NCI-H146 treated with DMSO at 0.1 percent for 48 hours (cell line): ENCODE data around the gene CCL8.

Source experiments
- DNase-seq: peaks from one replicate; lab custom pipeline; 2025; ENCODE audit not compliant: unreplicated experiment; lab: John Stamatoyannopoulos, UW

CCL8 gene

DNA sequence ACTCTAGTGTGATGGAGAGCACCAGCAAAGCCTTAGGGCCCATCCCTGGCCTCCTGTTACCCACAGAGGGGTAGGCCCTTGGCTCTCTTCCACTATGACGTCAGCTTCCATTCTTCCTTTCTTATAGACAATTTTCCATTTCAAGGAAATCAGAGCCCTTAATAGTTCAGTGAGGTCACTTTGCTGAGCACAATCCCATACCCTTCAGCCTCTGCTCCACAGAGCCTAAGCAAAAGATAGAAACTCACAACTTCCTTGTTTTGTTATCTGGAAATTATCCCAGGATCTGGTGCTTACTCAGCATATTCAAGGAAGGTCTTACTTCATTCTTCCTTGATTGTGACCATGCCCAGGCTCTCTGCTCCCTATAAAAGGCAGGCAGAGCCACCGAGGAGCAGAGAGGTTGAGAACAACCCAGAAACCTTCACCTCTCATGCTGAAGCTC lies at the start of gene CCL8:
Gene CCL8 (plus strand): TSS at position 397 of the 445 bp plus-strand sequence. CDS start 67 bp downstream, outside the sequence.
- DNase-seq: no peak

DNA sequence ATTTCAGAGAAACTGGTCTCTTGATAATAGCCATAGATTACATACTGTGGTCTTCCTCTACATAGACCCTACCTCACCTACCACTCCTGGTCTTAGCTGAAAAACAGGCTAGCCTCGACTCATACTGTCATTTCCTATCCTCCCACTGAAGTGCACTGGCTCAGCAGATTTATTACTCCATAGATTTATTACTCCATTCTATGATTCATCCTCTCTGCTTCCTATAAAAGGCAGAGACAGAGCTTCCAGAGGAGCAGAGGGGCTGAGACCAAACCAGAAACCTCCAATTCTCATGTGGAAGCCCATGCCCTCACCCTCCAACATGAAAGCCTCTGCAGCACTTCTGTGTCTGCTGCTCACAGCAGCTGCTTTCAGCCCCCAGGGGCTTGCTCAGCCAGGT lies 49.3 kb upstream of the CCL8 start, which contains the start of gene CCL7:
Gene CCL7 (plus strand): TSS at position 253 of the 400 bp plus-strand sequence. CDS start 70 bp downstream, at position 323.
- no peak for DNase-seq

DNA sequence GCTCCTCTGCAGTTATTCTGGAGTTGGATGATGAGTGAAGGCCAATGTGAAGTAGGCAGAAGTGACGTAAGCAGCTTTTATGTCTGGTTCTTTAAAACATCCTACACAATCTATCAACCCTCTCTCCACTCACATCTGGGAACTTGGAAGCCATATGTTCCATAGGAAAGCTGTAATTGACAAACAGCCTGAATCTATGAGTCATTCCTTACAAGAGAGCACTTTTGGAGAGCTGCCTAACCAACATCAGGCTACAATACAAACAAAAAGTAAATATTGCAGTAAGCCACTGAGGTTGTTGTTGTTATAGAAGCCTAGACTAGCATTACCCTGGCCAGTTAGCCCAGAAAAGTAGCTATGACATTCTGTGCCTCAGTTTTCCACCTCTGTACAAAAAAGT lies 43.4 kb upstream of the CCL8 start:
- DNase-seq: no peak

DNA sequence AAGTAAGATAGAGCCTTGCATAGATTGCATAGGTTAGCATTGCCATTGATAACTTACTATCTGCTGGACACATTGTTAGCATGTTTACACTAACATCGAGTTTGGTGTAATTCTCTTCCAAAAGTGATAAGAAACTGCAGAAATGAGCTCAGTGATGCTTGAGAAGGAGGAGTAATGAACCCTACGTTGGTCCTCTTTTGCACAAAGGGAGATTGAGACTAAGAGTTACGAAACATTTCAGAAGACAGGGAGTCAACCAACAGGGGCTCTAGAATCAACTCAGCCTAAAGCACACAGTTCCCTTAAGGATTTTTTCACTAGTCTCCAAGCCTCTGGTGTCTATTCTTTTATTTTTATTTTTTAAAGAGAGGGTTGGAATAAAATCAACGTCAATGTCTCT lies 42.4 kb upstream of the CCL8 start:
- no peak for DNase-seq

DNA sequence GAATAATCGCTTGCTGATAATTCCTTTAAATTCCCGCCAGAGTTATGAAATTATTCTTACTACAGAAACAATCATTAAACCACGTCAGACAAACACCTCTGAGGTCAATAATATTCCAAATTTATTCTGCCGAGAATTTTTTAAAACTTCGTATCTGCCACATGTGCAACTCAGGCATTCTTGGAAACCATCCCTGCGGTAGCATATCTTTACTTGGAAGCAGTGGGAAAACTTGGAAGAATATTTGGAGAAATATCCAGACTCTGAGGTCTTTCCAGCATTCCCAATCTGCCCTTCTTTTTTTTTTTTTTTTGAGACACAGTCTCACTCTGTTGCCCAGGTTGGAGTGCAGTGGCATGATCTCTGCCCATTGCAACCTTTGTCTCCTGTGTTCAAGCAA lies 35.7 kb upstream of the CCL8 start:
- DNase-seq: no peak

DNA sequence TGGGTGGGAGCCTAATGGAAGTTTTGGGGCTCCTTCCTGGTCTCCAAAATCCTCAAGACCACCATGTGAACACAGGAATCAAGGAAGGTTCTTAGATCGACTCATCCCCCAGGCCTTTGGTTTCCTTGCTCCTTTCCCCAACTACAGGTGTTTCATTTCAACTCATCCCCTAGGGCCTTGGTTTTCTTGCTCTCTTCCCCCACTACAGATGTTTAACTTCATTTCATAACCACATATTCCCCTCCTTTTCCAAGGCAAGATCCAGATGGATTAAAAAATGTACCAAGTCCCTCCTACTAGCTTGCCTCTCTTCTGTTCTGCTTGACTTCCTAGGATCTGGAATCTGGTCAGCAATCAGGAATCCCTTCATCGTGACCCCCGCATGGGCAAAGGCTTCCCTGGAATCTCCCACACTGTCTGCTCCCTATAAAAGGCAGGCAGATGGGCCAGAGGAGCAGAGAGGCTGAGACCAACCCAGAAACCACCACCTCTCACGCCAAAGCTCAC lies 33.9 kb upstream of the CCL8 start, which contains the start of gene CCL11:
Gene CCL11 (plus strand): TSS at position 457 of the 507 bp plus-strand sequence. CDS start 67 bp downstream, outside the sequence.
- DNase-seq: no peak

DNA sequence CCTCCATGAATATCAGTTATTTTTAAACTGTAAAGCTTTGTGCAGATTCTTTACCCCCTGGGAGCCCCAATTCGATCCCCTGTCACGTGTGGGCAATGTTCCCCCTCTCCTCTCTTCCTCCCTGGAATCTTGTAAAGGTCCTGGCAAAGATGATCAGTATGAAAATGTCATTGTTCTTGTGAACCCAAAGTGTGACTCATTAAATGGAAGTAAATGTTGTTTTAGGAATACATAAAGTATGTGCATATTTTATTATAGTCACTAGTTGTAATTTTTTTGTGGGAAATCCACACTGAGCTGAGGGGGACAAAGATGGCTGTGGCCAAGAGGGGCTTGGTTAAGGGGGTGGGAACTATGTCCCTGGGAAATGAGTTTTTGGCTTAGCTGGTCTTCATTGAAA lies 31.4 kb upstream of the CCL8 start:
- DNase-seq: no peak

DNA sequence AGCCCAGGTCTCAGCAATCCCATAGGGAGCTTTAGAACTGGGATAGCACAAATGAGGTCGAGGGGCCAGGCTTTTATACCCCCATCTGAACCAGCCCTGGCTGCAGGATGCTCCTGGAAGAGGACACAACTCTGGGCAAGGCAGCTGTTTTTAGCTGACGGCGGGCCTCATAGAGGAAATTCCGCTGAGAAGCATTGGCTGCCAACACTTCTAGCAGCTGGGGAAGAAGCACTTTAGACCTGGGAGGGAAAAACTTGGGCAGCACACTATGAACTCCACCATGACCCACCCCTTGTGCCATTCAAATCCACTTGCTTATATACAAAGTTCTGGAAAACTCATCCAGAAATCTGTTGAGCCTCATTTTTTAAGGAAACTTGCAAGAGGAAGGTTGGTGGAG lies 28.6 kb upstream of the CCL8 start:
- DNase-seq: no peak

DNA sequence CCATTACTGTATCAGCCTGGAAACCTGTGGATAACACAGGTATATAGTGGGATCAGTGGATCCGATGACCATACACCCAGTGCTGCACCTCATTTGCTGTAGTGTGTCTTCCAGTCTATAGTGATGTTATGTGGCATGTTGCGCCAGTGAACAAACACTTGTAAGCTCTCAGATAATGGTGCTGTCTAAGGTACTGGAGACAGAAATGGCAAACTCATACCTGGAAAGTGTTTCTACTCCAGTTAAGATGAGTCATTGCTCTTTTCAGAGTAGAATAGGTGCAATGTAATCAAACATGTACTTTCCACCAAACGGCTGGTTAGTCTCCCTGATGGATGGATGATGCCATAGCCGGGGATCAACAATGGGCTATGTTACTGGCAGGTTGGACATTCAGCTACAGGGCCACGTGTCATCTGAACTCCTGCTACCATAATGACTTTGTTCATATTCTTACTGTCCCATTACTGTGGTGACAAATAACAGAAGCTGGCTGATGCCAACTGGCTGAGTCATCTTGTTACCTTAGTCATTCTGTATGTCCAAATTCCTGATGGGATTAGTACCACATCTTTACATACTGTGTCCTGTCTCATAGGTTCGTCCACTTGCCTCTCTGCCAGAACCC lies 27.4 kb upstream of the CCL8 start:
- no peak for DNase-seq

DNA sequence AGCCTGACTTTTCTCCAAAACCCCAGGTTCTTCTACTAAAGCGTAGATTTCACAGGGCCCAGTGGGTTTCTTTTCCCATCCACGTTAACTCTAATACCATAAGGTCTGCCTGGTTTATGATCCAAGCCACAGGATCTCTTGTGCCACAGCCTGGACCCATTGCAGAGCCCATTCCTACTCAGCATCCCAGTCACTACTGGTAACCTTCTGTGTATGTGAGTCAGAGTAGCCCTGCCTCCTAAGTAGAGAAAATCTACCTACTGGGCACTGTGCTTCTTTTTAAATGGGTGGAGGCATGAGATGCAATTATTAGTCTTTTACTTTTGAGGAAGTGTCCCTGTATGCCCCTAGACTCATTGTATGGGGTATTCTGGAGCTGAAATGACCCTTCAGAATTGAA lies 20.2 kb upstream of the CCL8 start:
- DNase-seq: no peak

DNA sequence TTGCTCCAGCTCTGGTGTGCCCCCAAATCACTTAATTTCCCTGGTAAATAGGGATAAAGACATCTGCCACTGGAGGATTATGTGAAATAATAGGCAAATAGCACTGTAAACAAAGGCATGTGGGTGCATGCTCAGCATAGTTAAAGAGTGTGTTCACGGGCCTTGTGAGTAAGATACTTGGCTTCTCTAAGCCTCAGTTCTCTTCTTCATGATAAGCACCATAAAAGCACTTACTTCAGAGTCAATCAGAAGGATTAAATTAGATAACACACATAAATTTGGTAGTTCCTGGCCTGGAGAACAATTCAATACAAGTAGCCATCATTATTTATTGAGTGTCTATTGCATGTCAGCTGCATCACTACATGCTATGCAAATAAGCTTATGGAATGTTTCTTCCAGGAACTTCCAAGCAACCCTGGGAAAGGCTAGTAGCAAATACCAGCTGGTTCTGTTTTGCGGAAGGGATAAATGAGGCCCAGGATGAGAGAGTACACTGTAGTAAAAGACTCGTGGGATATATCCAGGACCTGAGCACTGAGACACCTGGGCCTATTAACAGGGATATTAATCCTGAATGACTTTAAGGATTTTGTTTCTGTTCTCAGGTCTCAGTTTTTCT lies 19.2 kb upstream of the CCL8 start:
- no peak for DNase-seq

DNA sequence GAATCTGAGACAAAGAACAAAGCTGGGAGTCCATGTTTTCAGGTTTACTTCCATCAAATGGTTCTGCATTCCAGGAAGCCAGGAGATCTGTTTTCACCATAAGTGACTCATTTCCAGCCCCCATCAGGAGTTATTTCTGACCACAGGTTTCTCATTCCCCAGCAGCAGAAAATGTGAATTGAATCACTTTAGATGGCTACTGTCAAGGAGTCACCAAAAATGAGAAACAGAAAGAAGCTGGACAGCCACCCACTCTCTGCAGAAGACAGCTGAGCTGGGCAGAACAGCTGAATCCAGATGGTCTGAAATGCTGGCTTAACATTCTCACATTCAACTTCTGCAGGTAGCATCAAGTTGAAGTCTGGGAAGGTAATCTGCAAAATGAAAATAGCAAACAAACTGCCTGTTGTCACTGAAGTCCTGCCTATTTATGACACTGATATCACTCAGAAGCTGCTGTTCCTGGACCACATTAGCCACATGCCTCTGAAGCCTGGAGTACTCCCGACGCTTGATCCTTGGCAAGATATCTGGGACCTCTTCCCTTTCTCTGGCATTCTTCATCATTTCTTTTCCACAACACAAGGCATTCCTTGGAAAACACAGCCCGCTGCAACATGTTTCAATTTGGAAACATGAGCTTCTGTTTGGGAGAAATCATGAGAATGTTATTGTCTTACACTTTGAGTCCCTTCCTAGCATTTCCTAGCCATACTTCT lies 18.4 kb upstream of the CCL8 start:
- no peak for DNase-seq

DNA sequence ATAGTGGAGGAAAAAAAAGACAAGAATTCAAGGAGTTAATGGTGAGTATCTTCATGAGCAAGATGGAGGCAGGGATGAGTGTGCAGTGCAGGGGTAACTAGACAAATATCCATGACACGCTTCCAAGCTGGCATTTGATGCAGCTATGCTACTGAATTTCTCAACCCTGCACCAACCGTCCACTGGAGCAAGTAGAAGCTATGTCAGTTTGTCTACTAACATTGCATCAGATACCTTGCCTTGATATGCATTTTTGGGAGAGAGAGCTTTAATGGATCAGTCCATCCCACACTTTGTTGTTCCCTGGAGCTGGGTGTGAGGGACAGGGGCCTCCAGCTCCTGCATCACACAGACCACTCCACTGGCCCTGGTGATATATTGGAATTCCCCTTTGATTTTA lies 17.2 kb upstream of the CCL8 start:
- DNase-seq: no peak

DNA sequence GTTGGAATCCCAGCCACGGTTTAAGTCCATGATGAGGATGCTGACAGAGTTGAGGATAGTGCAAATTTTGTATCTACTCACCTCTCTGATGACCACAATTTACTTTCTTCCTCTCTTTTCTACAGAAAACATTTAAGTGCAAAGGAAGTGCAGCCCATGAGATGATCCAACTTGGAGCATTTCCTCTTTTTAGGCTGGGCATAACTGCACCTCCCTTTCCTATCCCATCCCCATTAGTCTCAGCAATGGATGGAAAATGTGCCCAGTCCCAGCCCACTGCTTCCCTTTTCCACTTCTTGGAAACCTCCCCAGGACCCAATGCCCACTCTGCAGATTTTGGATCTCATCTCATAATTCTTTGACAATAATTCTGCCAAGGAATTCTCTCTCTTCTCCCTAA lies 16.6 kb upstream of the CCL8 start:
- DNase-seq: no peak

DNA sequence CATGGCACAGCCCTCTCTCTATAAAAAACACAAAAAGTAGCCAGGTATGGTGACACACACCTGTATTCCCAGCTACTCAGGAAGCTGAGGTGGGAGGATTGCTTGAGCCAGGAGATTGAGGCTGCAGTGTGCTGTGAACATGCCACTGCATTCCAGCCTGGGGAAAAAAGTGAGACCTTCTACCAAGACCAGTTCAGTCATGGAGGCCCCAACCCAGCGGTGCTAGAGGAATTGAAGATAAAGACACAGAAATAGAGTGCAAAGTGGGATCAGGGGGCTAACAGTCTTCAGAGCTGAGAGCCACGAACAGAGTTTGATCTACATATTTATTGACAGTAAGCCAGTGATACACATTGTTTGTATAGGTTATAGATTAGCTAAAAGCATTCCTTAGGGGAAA lies 15.6 kb upstream of the CCL8 start:
- no peak for DNase-seq

DNA sequence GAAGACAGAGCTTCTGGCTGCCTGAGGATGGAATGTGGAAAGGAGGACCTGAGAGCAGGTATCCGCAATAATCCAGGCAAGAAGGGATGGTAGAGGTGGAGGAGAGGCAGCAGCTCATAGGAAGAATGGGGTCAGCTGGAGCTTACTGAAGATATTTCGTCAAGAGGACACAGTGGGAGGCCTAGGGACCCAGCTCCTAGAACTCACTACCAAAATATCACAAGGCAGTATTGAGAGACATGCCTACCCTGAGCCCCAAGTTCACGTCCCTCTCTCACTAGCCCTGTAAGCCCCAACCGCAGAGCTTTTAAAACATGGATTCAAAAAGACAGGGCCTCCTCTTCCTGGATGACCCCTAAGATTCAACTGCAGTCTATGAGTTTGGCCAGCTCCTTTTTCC lies 14.2 kb upstream of the CCL8 start:
- DNase-seq: no peak

DNA sequence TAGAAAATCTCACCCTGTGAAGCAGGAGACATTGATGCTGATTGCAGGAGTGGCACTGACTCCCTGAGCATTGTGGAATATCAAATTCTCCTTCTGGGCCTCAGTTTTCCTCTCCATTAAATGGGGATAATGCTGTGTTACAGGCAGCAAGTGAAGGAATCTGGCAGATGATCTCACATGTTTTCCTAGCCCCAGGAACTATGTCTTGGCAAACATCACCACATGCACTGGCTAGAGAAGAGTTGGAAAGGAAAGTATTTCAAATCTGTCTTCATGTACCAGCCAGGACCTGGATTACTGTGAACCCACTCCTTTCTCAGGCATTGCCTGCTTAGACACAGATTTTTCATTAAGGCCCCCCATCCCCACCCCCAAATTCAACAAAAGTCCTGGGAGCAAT lies 13.6 kb upstream of the CCL8 start:
- DNase-seq: no peak

DNA sequence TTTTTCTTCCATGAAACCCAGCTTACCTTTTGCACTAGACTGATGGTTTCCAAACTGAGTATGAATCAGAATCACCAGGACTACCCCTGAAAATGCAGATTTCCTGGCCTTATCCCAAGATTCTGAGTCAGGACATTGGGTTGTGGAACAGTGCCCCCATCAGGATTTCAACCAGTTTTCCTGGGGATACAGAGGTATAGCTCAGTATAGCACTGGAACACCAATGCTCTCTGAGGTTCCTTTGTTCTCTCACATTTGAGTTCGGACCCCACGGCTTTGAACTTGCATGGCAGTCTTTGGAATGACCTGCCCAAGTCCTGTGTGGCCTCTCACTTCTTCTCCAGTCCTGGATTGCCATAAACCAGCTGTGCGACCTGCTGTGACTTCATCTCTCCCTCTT lies 12.8 kb upstream of the CCL8 start:
- no peak for DNase-seq

DNA sequence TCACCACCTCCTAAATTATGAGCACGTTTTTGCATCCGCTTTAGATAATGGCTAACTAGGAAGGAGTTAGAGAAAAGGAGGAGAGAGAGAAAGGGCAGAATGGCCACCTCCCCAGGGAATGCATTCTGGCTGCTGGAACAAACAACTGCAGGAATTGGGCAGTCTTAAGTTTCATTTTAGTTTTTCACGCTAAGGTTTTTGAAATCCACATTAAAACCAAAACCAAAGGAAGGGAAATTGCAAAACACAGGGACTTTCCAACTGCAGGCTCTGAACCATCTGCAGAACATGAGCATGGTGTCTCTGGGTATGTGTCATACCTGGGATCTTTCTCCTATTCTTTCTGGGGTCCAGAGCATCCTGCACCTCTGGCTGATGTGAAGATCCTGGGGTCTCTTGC lies 12.1 kb upstream of the CCL8 start:
- DNase-seq: no peak

DNA sequence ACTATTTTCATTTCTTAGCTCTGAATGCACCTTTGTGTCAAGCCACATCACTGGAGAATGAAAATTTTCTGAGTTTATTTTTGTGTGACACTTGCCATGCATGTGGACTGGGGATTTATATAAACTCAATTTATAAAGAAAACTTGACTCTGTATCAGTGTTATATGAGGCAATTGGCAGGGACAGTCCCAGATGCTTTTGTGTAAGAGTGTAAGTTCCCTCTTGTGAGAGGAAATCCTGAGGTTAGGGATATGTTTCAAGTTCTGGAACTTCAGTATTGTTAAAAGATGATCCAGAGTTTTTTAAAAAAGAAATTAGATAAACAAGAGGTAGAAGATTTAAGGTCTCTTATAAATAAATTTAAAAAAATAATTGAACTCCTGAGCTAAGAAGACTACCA lies 10.9 kb upstream of the CCL8 start:
- no peak for DNase-seq

DNA sequence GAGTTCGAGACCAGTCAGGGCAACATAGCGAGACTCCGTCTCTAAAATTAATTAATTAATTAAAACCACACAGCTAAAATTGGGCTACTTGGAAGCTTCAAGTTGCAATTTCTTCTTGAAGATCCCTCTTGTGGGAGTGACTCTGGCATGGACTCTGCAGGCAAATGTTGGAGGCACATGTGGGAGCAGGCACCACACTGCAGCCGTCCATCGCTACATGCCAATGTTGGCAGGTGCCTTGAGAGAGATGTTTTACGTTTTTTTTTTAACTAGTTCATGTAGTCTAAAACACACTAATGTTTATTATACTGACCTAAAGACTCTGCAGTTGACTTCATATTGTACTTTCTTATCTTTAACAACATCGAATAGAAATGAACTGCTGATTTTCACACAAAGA lies 7.9 kb upstream of the CCL8 start:
- no peak for DNase-seq

DNA sequence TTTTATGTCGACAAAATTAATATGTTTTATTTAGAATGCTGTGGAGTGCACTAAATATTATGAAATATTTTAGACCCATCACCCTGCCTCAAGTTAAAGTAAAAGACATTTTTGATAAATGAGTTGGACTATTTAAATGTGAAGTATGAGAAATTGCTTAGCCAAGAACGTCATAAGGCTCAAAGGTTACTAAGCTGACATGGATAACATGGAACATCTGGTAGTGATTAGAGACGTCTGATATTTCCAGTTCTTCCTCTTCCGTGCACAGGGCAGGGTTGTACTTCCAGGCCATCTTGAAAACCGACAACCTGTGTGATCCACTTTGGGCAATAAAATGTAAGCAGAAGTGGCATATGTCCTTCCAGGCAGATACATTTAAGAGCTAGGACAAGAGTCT lies 7.2 kb upstream of the CCL8 start:
- no peak for DNase-seq
